D721Med (cell line): ENCODE data around the gene RCSD1.

Source experiments
- DNase-seq: peaks from one replicate; pipeline ENCODE4 v3.0.0; 2011; ENCODE audit warnings: low spot score; ENCODE audit not compliant: insufficient read length
- FAIRE-seq: peaks from 2 replicates; lab custom pipeline; 2011; peaks lifted over from hg19 to GRCh38; lab: Jason Lieb, UNC
- TF ChIP-seq, protein P1 (sequence below): IDR thresholded peaks from 2 replicates; pipeline ENCODE4 v1.5.1; 2012; ENCODE audit warnings: mild to moderate bottlenecking, control low read depth; ENCODE audit not compliant: insufficient read depth; ENCODE audit errors: missing control alignments

The RCSD1 gene

DNA sequence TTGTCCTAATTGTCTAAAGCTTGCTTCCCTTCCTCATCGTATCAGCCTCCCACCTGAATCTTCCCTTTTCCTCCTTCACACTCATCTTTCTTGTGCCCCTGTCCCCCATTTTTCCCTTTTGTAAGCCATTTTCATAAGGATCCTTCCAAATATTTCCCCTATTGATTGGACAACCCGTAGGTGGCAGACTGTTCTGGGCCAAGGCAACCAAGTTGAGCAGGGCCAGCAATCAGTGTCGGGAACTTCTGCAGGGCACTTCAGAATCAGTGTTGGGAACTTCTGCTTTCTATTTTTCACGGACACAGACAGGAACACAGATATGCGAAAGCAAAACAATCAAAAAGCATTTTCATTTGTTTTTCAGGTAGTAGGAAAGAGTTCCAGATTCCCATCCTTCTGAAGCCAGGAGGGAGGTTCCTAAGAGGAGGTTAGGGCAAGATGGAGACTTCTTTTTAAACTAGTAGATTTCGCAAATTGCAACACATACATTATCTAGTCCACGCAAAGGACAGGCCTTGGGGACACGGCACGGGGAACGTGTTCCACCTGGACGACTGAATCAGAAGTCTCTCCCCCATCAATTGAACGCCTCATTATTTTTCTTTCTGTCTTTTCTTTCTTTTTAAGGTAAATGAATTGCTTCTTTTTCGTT lies 91.1 kb downstream of the RCSD1 start:
- DNase-seq = no peak
- TF ChIP-seq, protein P1, sequence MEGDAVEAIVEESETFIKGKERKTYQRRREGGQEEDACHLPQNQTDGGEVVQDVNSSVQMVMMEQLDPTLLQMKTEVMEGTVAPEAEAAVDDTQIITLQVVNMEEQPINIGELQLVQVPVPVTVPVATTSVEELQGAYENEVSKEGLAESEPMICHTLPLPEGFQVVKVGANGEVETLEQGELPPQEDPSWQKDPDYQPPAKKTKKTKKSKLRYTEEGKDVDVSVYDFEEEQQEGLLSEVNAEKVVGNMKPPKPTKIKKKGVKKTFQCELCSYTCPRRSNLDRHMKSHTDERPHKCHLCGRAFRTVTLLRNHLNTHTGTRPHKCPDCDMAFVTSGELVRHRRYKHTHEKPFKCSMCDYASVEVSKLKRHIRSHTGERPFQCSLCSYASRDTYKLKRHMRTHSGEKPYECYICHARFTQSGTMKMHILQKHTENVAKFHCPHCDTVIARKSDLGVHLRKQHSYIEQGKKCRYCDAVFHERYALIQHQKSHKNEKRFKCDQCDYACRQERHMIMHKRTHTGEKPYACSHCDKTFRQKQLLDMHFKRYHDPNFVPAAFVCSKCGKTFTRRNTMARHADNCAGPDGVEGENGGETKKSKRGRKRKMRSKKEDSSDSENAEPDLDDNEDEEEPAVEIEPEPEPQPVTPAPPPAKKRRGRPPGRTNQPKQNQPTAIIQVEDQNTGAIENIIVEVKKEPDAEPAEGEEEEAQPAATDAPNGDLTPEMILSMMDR = peak; percentile 43
- no peak for FAIRE-seq

DNA sequence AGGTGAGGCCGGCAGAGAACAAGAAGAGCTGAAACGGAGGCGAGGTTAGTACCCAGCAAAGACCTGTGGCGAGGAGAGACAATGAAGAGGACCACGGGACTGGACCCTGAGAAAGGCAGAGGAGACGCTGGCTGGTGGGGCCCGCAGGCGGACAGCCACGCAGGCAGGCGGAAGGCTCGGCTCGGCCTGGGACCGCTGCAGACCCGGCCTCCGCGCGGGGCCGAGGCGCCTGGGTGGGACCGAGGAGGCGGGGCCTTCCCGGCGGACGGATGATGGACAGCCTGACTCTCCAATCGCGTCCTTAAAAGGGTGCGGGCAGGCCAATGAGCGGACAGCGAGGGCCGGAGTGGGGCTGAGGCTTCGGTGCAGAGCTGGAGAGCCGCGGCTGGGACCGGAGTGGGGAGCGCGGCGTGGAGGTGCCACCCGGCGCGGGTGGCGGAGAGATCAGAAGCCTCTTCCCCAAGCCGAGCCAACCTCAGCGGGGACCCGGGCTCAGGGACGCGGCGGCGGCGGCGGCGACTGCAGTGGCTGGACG lies 91.7 kb downstream of the RCSD1 start, which contains the start of gene MPZL1:
MPZL1 (plus strand) TSS at position 366 of the 535 bp plus-strand sequence. CDS start 170 bp downstream, outside the sequence.
- DNase-seq = peak; percentile 100
- FAIRE-seq = no peak
- TF ChIP-seq, protein P1 = no peak

DNA sequence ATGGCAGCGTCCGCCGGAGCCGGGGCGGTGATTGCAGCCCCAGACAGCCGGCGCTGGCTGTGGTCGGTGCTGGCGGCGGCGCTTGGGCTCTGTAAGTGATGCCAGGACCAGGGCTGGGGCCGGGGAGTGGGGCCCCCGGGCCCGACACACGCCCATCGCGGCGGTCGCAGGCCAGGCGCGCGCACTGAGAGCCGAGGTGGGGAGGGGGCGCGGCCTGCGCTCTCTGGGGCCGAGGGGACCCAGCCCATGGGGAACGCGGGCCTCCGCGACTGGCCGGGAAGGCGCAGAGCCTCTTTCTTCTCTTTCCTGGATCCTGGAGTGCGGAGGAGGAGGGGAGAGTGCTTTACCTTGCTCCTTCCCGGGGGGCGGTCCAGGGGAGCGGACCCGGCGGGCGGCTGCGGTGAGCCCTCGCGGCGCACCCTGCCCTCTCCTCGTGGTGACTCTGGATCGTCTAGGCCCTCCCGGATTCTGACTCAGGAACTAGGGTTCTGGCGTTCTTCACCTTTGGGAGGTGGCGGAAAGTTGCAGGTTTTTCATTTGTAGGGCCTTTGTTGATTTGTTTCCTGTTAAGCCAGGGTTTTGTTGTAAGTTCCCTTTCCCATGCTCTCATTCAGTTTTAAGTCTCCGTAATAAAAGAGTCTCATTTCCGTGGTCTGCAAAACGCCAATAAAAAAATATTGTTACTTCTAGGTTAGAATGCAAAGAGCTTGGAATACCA lies 92.3 kb downstream of the RCSD1 start:
- DNase-seq (peak; percentile 29), FAIRE-seq (no peak)
- TF ChIP-seq, protein P1 = no peak

DNA sequence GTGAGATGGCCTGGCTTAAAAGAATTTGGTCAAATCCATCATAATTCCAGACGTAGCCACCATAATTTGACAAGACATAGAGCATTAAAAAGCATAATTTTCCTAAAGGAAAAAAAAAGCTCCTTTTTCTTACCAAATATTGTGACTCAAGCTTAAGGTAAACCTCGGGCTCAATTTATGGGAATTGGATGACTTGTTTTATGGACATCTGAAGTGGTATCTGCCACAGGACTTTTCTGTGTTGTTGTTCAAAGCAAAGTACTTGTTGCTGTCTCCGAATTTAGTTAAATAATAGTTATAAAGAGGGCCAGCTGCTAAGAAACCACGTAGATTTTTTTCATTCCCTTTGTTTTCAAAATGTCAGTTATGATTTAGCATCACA lies 92.8 kb downstream of the RCSD1 start:
- TF ChIP-seq, protein P1 = no peak
- DNase-seq (no peak), FAIRE-seq (no peak)

DNA sequence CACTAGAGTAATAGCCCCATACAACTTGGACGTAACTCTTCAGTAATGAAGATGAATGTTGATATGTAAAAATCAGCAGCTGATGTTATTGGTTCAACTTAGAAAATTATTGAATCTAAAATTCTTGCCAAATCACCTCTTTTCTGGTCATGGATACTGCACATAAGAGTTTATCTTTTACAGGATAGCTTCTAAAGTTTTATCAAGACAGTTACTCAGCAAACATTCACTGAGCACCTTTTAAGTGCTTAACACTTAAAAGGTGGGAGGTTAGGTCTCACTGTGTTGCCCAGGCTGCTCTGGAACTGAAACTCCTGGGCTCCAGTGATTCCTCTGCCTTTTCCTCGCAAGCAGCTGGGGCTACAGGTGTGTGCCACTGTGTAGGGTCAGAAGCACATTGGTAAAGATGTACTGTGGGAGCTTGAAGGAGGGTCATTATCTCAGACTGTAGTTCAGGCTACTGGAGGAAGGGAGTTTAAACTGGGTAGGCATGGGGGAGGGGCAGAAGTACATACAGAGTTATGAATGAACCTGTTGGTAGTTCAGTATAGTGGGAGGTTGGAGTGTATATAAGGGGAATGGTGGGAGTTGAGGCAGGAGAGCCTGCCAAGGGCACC lies 93.8 kb downstream of the RCSD1 start:
- FAIRE-seq (peak; percentile 11), DNase-seq (no peak)
- TF ChIP-seq, protein P1 = no peak

DNA sequence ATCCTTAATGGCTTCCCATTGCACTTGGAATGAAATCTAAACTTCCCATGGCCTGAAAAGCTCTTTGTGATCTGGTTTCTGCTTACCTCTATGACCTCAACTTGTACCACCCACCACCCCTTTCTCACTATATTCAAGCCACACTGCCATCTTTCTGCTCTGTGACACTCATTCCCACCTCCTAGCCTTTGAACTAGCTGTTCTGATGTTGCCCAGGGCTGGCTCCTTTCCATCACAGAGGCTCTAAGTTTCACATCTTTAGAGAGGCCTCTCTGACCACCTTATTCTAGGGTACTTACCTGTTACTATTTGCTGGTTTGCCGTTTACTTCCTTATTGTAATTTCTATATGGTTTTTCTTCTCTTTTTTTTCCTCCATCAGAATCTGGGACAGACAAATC lies 96.0 kb downstream of the RCSD1 start:
- FAIRE-seq = no peak
- TF ChIP-seq, protein P1 = no peak
- no peak for DNase-seq
